Rectal smooth muscle tissue (tissue), 1 donor: Measurements from ENCODE around the gene PRPSAP1.
"Not testable (repeated sequence)": the region's sequence is repeated elsewhere in the genome, so short reads cannot be mapped to it uniquely, and the experiment has no call there.

Source experiments
- H3K27ac ChIP-seq: one replicate; pipeline ENCODE4 v1.7.0; 2013; ENCODE audit warnings: low read depth, low read length, inconsistent platforms
- H3K27me3 ChIP-seq: one replicate; pipeline ENCODE4 v1.7.0; 2013; ENCODE audit warnings: low read length; ENCODE audit not compliant: control insufficient read depth, insufficient read depth
- H3K36me3 ChIP-seq: one replicate; pipeline ENCODE4 v1.7.0; 2013; ENCODE audit warnings: low read length; ENCODE audit not compliant: control insufficient read depth, insufficient read depth
- H3K4me1 ChIP-seq: one replicate; pipeline ENCODE4 v1.7.0; 2013; ENCODE audit warnings: low read length; ENCODE audit not compliant: control insufficient read depth, insufficient read depth
- H3K4me3 ChIP-seq: one replicate; pipeline ENCODE4 v1.7.0; 2013; ENCODE audit warnings: low read length
- H3K9ac ChIP-seq: one replicate; pipeline ENCODE4 v1.7.0; 2013; ENCODE audit warnings: low read length

Gene PRPSAP1

DNA sequence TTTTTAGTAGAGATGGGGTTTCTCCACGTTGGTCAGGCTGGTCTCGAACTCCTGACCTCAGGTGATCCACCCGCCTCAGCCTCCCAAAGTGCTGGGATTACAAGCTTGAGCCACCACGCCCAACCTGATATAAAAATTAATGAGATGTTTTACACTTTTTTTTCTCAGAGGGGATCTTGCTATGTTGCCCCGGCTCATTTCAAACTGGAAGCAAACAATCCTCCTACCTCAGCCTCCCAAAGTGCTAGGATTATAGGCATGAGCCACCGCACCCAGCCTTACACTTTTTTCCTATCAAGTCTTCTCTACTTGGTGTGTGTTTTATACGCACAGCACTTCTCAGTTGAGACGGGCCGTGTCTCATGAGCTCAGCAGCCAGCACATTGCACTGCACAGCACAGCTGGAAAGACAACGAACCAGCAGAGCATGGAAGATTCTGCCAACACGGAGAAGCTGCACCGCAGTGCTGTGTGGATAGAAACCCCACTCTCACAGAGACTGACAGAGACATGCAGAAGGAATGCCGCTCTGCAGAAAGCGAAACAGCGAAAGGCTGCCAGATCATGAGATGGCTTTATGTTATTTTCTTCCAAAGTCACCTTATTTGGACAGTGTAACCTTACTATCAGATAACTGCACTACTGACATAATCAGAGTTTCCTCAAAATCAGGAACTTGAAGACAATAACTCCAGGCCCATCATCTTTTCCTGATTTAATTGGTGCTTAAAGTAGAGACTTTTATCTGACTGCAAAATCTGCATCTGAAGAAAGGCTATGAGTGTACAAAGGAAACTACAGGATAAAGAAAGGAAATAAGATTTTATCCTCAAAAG is 39.1 kb downstream of the PRPSAP1 start:
- H3K27me3 ChIP-seq = no peaks in the 10 kb centered on the region
- H3K27ac ChIP-seq = no peak overlapping the region
- no peak overlapping the region for H3K4me3 ChIP-seq
- no peak overlapping the region for H3K9ac ChIP-seq
- H3K4me1 ChIP-seq = no peaks in the 10 kb centered on the region
- peaks cover 14% of the 10 kb centered on the region for H3K36me3 ChIP-seq

DNA sequence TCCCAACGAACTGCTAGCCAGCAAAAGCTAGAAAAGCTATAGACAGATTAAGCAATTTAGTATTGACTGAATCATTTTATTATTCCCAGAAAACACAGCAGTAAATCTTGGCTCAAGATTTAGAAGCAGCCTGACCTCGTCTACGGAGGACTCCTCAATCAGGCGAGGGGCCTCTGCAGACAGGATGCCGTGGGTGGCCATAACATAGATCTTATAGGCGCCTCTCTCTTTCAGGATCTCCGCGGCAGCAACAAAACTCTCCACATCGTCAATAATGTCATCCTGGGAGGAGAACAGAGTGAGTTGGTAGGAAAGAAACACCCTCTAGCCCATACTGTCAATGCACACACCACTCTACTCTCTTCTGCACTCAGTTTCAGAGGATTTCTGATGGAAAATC is 41.0 kb downstream of the PRPSAP1 start:
- H3K4me3 ChIP-seq = no peak overlapping the region
- H3K9ac ChIP-seq = no peak overlapping the region
- H3K36me3 ChIP-seq = peaks cover 17% of the 10 kb centered on the region
- no peak overlapping the region for H3K27ac ChIP-seq
- no peaks in the 10 kb centered on the region for H3K27me3 ChIP-seq
- no peaks in the 10 kb centered on the region for H3K4me1 ChIP-seq

DNA sequence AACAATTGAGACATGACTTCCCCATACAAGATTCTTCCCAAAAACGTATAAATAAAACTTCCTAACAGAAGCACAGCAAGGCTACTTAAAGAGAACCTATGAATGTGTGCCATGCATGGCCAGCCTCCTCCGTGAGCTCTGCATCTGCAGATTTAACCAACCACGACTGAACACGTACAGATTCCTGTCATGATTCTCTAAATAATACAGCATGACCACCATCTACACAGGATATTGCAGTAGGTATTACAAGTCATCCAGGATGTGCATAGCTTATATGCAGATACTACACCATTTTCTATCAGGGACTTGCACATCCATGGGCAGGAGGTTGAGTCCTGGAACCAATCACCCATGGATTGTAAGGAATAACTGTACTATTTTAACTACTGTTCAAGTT is 44.3 kb downstream of the PRPSAP1 start:
- no peak overlapping the region for H3K9ac ChIP-seq

DNA sequence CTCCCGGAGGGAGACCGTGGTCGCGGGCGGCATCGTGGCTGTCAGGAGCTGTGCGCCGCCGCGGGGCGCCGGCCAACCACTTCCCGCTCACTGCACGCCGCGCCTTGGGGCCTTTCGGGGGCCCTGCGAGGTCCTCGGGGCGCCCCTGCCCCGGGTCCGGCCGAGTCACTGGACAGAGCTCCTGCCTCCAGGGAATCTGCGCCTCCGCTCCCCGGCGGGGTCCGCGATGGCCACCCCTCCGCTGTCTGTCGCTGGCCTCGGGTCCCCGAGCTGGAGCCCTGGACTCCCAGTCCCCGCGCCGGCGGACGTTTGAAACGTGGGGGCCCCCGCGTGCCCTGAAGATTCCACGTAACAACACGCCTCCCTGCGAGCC is 45.8 kb downstream of the PRPSAP1 start, which contains the start of gene QRICH2:
Gene QRICH2, minus strand, starts transcription at position 311 of the 373 bp plus-strand sequence. Its CDS starts 278 bp downstream, at position 33.
- H3K27ac ChIP-seq = no peak within 1 kb of the TSS
- peaks cover 15% of the 10 kb centered on the region for H3K36me3 ChIP-seq
- H3K4me1 ChIP-seq = no peaks in the 10 kb centered on the region
- H3K4me3 ChIP-seq = no peak within 1 kb of the TSS
- H3K27me3 ChIP-seq = no peaks in the 10 kb centered on the region
- H3K9ac ChIP-seq = no peak within 1 kb of the TSS

More for the DNA sequence above, 44.3 kb downstream of the PRPSAP1 start:
- Histone ChIP-seq H3K4me3 (no peak overlapping the region), H3K36me3 (peaks cover 15% of the 10 kb centered on the region), H3K27me3 (no peaks in the 10 kb centered on the region), H3K4me1 (no peaks in the 10 kb centered on the region), H3K27ac (no peak overlapping the region)

DNA sequence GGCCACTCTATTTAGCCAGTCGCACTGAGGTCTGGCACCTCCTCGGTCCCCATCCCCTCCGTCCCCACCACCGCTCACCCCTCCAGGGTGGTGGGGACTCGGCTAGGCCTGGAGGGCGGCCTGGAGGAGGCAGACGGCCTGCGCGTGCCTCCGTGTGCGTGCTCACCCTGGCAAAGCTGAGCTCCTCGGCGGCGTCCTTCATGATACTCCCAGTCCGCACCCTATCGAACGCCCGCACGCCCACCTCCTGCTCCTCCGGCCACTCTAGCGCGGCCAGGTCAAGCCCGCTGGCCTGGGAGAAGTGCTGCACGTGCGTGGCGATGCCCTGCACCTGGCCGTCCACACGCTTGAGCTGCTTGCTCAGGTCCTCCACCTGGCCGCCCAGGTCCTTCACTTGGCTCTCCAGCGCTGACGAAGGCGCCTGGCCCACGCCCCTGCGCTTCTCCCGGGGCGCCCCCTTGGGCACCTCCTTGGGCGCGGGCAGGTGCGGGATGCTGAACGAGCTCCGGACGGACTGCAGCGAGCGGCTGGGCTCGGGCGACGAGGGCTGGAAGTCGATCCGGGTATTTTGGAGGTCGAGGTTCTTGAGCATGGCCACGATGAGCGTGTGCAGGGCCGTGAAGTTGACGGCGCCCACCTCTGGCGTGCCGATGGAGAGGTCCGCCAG is 46.3 kb downstream of the PRPSAP1 start:
- Histone ChIP-seq H3K27ac (no peak overlapping the region), H3K36me3 (peaks cover 12% of the 10 kb centered on the region)

DNA sequence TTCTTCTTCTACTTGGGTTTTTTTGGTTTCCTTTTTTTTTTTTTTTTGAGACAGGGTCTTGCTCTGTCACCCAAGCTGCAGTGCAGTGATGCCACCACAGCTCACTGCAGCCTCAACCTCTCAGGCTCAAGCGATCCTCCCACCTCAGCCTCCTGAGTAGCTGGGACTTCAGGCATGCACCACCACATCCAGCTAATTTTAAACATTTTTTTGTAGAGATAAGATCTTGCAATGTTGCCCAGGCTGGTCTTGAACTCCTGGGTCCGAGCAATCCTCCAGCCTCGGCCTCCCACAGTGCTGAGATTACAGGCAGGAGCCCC is 48.6 kb downstream of the PRPSAP1 start:
- not testable (repeated sequence) for H3K9ac ChIP-seq, H3K4me3 ChIP-seq, H3K27ac ChIP-seq, H3K27me3 ChIP-seq, H3K36me3 ChIP-seq, H3K4me1 ChIP-seq

More for the DNA sequence above, 46.3 kb downstream of the PRPSAP1 start:
- H3K4me1 ChIP-seq = no peaks in the 10 kb centered on the region
- H3K4me3 ChIP-seq = no peak overlapping the region
- no peaks in the 10 kb centered on the region for H3K27me3 ChIP-seq
- H3K9ac ChIP-seq = no peak overlapping the region

DNA sequence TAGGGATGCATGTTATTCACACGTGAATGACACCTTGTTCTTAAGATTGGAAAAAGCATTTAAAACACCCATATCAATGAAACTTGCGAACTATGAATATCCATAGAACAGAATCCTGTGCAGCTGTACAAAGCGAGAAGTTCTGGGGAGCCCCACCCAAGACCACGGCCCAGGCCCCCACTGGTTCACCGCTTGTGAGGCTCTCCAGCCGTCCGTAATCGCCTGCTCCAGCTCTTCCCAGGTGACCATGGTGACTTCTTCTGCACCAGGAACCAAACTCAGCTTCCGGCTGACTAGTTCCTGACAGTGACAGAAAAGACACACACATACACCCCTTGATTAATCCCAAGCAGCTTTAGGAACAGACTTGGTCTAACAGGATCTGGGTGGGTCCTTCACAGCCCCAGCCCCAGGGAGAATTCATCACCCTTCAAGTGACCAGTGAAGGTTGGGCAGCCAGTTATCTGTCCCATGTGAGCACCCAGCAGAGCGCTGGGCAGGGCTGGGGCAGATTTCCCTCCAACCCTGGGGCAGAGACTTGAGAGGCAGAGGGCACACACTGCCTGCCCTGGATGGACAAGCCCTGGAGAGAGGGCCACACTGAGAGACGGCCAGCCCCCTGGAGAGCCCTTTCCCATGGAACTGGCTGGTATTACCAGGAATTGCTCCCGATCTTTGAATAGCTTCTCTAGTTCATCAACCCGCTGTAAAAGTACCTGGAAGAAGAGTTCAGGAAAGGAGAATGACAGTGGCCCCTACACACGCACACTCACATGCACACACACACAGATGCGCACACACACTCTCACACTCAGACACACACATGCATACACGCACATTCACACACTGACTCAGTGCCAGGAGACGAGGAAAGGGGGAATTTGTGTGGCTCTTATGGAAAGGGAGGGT is 49.2 kb downstream of the PRPSAP1 start:
- H3K36me3 ChIP-seq = peaks cover 2% of the 10 kb centered on the region
- no peaks in the 10 kb centered on the region for H3K4me1 ChIP-seq
- no peak overlapping the region for H3K9ac ChIP-seq
- no peaks in the 10 kb centered on the region for H3K27me3 ChIP-seq
- no peak overlapping the region for H3K4me3 ChIP-seq
- H3K27ac ChIP-seq = no peak overlapping the region

DNA sequence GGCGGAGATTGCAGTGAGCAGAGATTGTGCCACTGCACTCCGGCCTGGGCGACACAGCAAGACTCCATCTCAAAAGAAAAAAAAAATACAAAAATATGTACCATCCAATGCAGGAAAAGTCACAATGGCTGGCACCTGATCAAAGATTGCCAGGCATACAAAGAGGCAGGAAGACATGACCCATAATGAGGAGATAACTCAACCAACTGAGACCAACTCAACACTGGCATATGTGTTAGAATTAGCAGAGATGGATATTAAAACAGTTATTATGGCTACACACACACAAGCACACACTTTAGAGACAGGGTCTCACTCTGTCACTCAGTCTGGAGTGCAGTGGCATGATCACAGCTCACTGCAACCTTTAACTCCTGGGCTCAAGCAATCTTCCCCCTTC is 56.3 kb downstream of the PRPSAP1 start:
- no peaks in the 10 kb centered on the region for H3K27me3 ChIP-seq
- peaks cover 5% of the 10 kb centered on the region for H3K36me3 ChIP-seq
- H3K4me3 ChIP-seq = no peak overlapping the region
- H3K4me1 ChIP-seq = no peaks in the 10 kb centered on the region
- no peak overlapping the region for H3K9ac ChIP-seq
- H3K27ac ChIP-seq = no peak overlapping the region

DNA sequence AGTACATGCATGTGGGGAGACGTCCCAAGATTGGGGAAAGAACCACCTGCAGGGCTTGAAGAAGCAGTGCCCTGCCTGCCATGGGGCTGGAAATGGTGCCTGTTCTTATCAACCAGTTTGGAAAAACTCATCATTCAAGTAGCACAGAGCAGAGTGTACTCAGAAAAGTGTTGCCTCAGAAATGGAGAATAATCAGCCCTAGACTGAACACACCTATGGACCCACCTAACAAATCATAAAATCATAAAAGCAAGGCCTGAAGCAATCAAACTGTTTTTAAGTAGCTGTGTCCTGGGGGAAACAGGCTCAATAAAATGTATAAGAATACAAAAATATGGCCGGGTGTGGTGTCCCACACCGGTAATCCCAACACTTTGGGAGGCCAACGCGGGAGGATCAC is 56.8 kb downstream of the PRPSAP1 start:
- no peak overlapping the region for H3K4me3 ChIP-seq
- no peak overlapping the region for H3K9ac ChIP-seq
- no peaks in the 10 kb centered on the region for H3K27me3 ChIP-seq
- H3K36me3 ChIP-seq = peaks cover 5% of the 10 kb centered on the region
- H3K4me1 ChIP-seq = no peaks in the 10 kb centered on the region
- H3K27ac ChIP-seq = no peak overlapping the region

DNA sequence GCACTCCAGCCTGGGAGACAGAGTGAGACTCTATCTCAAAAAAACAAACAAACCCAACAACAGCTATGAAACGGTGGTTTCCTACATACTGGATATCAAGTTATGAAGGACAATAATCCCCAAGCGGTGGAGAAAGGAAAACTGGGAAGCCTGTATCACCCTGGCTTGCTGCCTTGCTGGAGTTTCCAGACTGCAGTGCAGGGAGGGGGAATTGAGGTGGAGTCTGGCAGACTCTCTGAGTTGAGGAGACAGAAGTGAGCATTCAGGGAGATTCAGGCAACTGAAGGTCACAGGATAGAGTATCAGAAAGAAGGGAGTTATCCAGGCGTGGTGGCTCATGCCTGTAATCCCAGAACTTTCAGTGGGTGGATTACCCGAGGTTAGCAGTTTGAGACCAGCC is 57.5 kb downstream of the PRPSAP1 start:
- H3K27me3 ChIP-seq = no peaks in the 10 kb centered on the region
- no peak overlapping the region for H3K27ac ChIP-seq
- peaks cover 5% of the 10 kb centered on the region for H3K36me3 ChIP-seq
- no peak overlapping the region for H3K4me3 ChIP-seq
- no peaks in the 10 kb centered on the region for H3K4me1 ChIP-seq
- no peak overlapping the region for H3K9ac ChIP-seq

DNA sequence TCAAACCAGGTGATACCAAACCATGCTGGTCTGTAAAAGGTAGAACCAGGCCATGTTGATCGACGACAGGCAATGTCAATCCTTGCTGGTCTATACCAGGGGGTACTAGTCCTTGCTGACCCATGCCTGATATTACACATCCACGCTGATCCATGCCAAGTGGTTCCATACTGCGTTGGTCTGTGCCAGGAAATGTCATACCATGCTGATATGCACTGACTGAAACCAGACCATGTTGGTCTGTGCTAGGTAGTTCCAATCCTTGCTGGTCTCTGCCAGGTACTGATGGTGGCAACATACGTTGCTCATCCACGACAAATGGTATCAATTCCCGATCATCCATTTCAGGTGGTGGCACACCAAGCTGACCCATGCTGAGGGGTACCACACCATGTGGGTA is 60.6 kb downstream of the PRPSAP1 start:
- H3K36me3 ChIP-seq = peaks cover 5% of the 10 kb centered on the region
- no peak overlapping the region for H3K9ac ChIP-seq
- H3K27me3 ChIP-seq = no peaks in the 10 kb centered on the region
- H3K4me1 ChIP-seq = no peaks in the 10 kb centered on the region
- H3K27ac ChIP-seq = no peak overlapping the region
- no peak overlapping the region for H3K4me3 ChIP-seq

DNA sequence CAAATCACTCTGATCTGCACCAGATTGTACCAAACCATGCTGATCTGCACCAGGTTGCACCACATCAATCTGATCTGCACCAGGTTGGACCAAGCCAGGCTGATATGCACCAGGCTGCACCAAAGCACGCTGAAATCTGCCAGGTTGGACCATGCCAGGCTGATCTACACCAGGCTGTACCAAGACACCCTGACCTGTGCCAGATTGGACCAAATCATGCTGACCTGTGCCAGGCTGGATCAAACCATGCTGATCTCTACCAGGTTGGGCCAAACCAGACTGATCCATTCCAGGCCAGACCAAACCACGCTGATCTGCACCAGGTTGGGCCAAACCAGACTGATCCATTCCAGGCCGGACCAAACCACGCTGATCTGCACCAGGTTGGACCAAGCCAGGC is 61.1 kb downstream of the PRPSAP1 start:
- peaks cover 5% of the 10 kb centered on the region for H3K36me3 ChIP-seq

More for the DNA sequence above, 61.1 kb downstream of the PRPSAP1 start:
- Histone ChIP-seq H3K4me1 (no peaks in the 10 kb centered on the region), H3K9ac (no peak overlapping the region), H3K27me3 (no peaks in the 10 kb centered on the region), H3K27ac (no peak overlapping the region), H3K4me3 (no peak overlapping the region)
